PC-3 (cell line): ENCODE data around the gene LIMS2. TPM values are rescaled to one million over a fixed set of nuclear protein-coding genes. Genes with fewer than 3 reads are reported as not detected.

Experiments used
- ATAC-seq: fragments of 200-7000 bp; cut with Tn5 transposase; 2 replicates; pipeline ENCODE4 v1.9.1; 2020; ENCODE audit warnings: mild to moderate bottlenecking, moderate library complexity
- BruUV-seq: library from RNA; stranded (reverse); fragments of 400-500 nt; replicated peaks from 2 replicates; lab custom pipeline; 2021; lab: Mats Ljungman, UMichigan
- CTCF ChIA-PET: fragments of 300-600 bp; sonication (Branson Sonifier 250); formaldehyde crosslinking; loops from one replicate; lab custom pipeline; 2022; ENCODE audit warnings: antibody characterized with exemption; lab: Charles Lee
- POLR2A ChIA-PET: fragments of 300-600 bp; sonication (Branson Sonifier 250); formaldehyde crosslinking; loops from one replicate; lab custom pipeline; 2022; ENCODE audit warnings: antibody characterized with exemption; ENCODE audit not compliant: unreplicated experiment; lab: Charles Lee
- DNase-seq: peaks from one replicate; pipeline ENCODE4 v3.0.0-alpha.2; 2015
- H2AFZ ChIP-seq: fragments of 300-600 bp; sonication (generic); 2 replicates; pipeline ENCODE4 v1.6.0; 2016; ENCODE audit warnings: antibody characterized with exemption, low read length
- H3F3A ChIP-seq: fragments of 300-600 bp; sonication (generic); one replicate; pipeline ENCODE4 v1.6.0; 2017; ENCODE audit warnings: antibody characterized with exemption, low read length, control low read depth, mild to moderate bottlenecking; ENCODE audit not compliant: unreplicated experiment
- H3K27ac ChIP-seq: fragments of 300-600 bp; sonication (generic); 2 replicates; pipeline ENCODE4 v1.5.1; 2016; ENCODE audit warnings: mild to moderate bottlenecking, low read length
- H3K27me3 ChIP-seq: fragments of 300-600 bp; sonication (generic); 2 replicates; pipeline ENCODE4 v1.6.1; 2016; ENCODE audit warnings: low read length, mixed read lengths
- H3K36me3 ChIP-seq: fragments of 300-600 bp; sonication (generic); 2 replicates; pipeline ENCODE4 v1.6.1; 2016; ENCODE audit warnings: low read depth, mixed run types, low read length, mixed read lengths
- H3K4me1 ChIP-seq: fragments of 300-600 bp; sonication (generic); 2 replicates; pipeline ENCODE4 v1.5.1; 2016; ENCODE audit warnings: low read length; ENCODE audit not compliant: insufficient read depth
- H3K4me2 ChIP-seq: fragments of 300-600 bp; sonication (generic); 2 replicates; pipeline ENCODE4 v1.6.0; 2016; ENCODE audit warnings: low read length
- H3K4me3 ChIP-seq: fragments of 300-600 bp; sonication (generic); 2 replicates; pipeline ENCODE4 v1.5.1; 2016; ENCODE audit warnings: mild to moderate bottlenecking, low read length, mixed read lengths
- H3K79me2 ChIP-seq: fragments of 300-600 bp; sonication (generic); 2 replicates; pipeline ENCODE4 v1.6.1; 2017; ENCODE audit warnings: low read length, mixed read lengths
- H3K9ac ChIP-seq: fragments of 300-600 bp; sonication (generic); 2 replicates; pipeline ENCODE4 v1.6.0; 2016; ENCODE audit warnings: mild to moderate bottlenecking, low read length
- H3K9me2 ChIP-seq: fragments of 300-600 bp; sonication (generic); replicated peaks from 2 replicates; pipeline ENCODE4 v1.6.1; 2016; ENCODE audit warnings: mixed run types, low read length, mixed read lengths
- H3K9me3 ChIP-seq: fragments of 300-600 bp; sonication (generic); 2 replicates; pipeline ENCODE4 v1.6.1; 2016; ENCODE audit warnings: low read length, mixed read lengths
- H4K20me1 ChIP-seq: fragments of 300-600 bp; sonication (generic); 2 replicates; pipeline ENCODE4 v1.6.1; 2016; ENCODE audit warnings: low read length, mixed read lengths
- EZH2 ChIP-seq: fragments of 300-600 bp; sonication (generic); IDR thresholded peaks from one replicate; pipeline ENCODE4 v1.6.1; 2017; ENCODE audit warnings: antibody characterized with exemption, mild to moderate bottlenecking, low read length; ENCODE audit not compliant: unreplicated experiment
- EZH2phosphoT487 ChIP-seq: fragments of 300-600 bp; sonication (generic); IDR thresholded peaks from 2 replicates; pipeline ENCODE4 v1.6.1; 2018; ENCODE audit warnings: mild to moderate bottlenecking, antibody characterized with exemption, low read length, borderline replicate concordance
- intact Hi-C: fragments of 100-400 bp; cut with micrococcal nuclease; formaldehyde crosslinking; loops from 2 replicates; pipeline ENCODE4 v1.9.0; 2023
- total RNA-seq: library from RNA; depleted of rRNA; stranded (reverse); fragments of >200 nt; gene quantifications from 2 replicates; pipeline ENCODE4 v1.2.3, GENCODE V29; 2014
- TF ChIP-seq, protein P1 (sequence below): fragments of 300-600 bp; sonication (generic); conservative IDR thresholded peaks from 2 replicates; pipeline ENCODE4 v1.5.1; 2017; ENCODE audit warnings: antibody characterized with exemption, low read depth, mild to moderate bottlenecking, low read length

The LIMS2 gene
- total RNA-seq, 1 experiment from 2014 or later = 5.0 TPM

GRCh38 chr2:127676906-127677305 lies 1.6 kb upstream of the LIMS2 start:
- H3K27me3 ChIP-seq = no peaks in the 10 kb centered on the region
- H3K79me2 ChIP-seq = no peaks in the 10 kb centered on the region
- BruUV-seq = no TSS peak
- no peak overlapping the region for H2AFZ ChIP-seq
- intact Hi-C loops = no loop called here
- no peak for DNase-seq
- H3K27ac ChIP-seq = no peak overlapping the region
- H3K9me2 ChIP-seq = no peaks in the 10 kb centered on the region
- H4K20me1 ChIP-seq = no peaks in the 10 kb centered on the region
- H3K9me3 ChIP-seq = no peaks in the 10 kb centered on the region
- H3K9ac ChIP-seq = no peak overlapping the region
- H3K4me2 ChIP-seq = no peak overlapping the region
- CTCF ChIA-PET = interaction anchor here (2.2 kb wide), 1 partner anchor 86 kb away, joined by 19 read pairs; no protein-coding TSS in a partner anchor
- H3K4me1 ChIP-seq = peaks cover 5% of the 10 kb centered on the region; the same call in 1 of the 2 replicates
- no peak for ATAC-seq
- TF ChIP-seq EZH2phosphoT487 = no peak
- TF ChIP-seq, protein P1, sequence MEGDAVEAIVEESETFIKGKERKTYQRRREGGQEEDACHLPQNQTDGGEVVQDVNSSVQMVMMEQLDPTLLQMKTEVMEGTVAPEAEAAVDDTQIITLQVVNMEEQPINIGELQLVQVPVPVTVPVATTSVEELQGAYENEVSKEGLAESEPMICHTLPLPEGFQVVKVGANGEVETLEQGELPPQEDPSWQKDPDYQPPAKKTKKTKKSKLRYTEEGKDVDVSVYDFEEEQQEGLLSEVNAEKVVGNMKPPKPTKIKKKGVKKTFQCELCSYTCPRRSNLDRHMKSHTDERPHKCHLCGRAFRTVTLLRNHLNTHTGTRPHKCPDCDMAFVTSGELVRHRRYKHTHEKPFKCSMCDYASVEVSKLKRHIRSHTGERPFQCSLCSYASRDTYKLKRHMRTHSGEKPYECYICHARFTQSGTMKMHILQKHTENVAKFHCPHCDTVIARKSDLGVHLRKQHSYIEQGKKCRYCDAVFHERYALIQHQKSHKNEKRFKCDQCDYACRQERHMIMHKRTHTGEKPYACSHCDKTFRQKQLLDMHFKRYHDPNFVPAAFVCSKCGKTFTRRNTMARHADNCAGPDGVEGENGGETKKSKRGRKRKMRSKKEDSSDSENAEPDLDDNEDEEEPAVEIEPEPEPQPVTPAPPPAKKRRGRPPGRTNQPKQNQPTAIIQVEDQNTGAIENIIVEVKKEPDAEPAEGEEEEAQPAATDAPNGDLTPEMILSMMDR = no peak
- no peak for TF ChIP-seq EZH2
- no peaks in the 10 kb centered on the region for H3K36me3 ChIP-seq
- no peaks in the 10 kb centered on the region for H3F3A ChIP-seq
- POLR2A ChIA-PET = no interaction called here
- H3K4me3 ChIP-seq = no peak overlapping the region

- DNase-seq (peak; percentile 28), ATAC-seq (peak; percentile 50)
- POLR2A ChIA-PET = no interaction called here
- Histone ChIP-seq H3K9me2 (no peaks in the 10 kb centered on the region), H3K79me2 (no peaks in the 10 kb centered on the region), H3K36me3 (no peaks in the 10 kb centered on the region), H3K27ac (no peak overlapping the region), H3K9me3 (no peaks in the 10 kb centered on the region), H3K4me2 (peak overlapping the region; percentile 82), H3K27me3 (no peaks in the 10 kb centered on the region), H3F3A (no peaks in the 10 kb centered on the region), H3K9ac (peak overlapping the region; percentile 40; the same call in 1 of the 2 replicates), H4K20me1 (no peaks in the 10 kb centered on the region), H2AFZ (peak overlapping the region; percentile 75; the same call in 1 of the 2 replicates), H3K4me1 (peaks cover 5% of the 10 kb centered on the region; the same call in 1 of the 2 replicates), H3K4me3 (peak overlapping the region; percentile 66)
- CTCF ChIA-PET = interaction anchor here (0.6 to 2.2 kb wide), 4 partner anchors 83 to 189 kb away, joined by 3 to 19 read pairs (median 4); no protein-coding TSS in a partner anchor
- TF ChIP-seq EZH2 (no peak), EZH2phosphoT487 (no peak)
- TF ChIP-seq, protein P1 = no peak
- BruUV-seq = no TSS peak
- intact Hi-C loops = loop anchor here (1.0 kb wide), 1 partner anchor 83 kb away; no protein-coding TSS in a partner anchor
Observed at GRCh38 chr2:127674241-127675209, 805 bp downstream of the LIMS2 start.
